Measurements from ENCODE around the gene MCU.

DNA sequence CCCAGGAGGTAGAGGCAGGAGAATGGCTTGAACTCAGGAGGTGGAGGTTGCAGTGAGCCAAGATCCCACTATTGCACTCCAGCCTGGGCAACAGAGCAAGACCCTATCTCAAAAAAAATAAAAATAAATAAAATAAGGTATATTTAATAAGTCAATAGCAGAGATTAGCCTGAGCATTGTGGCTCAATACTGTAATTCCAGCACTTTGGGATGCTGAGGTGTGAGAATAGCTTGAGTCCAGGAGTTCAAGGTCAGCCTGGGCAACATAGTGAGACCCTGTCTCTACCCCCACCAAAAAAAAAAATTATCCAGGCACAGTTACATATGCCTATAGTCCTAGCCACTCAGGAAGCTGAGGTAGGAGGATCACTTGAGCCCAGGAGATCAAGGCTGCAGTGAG, 163.2 kb downstream of the MCU start:
- TF ChIP-seq, protein P1, sequence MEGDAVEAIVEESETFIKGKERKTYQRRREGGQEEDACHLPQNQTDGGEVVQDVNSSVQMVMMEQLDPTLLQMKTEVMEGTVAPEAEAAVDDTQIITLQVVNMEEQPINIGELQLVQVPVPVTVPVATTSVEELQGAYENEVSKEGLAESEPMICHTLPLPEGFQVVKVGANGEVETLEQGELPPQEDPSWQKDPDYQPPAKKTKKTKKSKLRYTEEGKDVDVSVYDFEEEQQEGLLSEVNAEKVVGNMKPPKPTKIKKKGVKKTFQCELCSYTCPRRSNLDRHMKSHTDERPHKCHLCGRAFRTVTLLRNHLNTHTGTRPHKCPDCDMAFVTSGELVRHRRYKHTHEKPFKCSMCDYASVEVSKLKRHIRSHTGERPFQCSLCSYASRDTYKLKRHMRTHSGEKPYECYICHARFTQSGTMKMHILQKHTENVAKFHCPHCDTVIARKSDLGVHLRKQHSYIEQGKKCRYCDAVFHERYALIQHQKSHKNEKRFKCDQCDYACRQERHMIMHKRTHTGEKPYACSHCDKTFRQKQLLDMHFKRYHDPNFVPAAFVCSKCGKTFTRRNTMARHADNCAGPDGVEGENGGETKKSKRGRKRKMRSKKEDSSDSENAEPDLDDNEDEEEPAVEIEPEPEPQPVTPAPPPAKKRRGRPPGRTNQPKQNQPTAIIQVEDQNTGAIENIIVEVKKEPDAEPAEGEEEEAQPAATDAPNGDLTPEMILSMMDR (IDR thresholded peaks at IDR 0.05; ENCODE audit: low read depth, low read length): no peak
- TF ChIP-seq POLR2A (IDR thresholded peaks at IDR 0.05; ENCODE audit: extremely low read depth, insufficient read length): no peak
